Activated CD4-positive, alpha-beta T cell treated with anti-CD3 and anti-CD28 coated beads, Interleukin-2, amount 10 ng/mL, durations not matched to agents 24 days and 14 days (primary cell): ENCODE data around the gene CHD3. TPM values are rescaled to one million over a fixed set of nuclear protein-coding genes. Genes with fewer than 3 reads are reported as not detected.

Source experiments
- DNase-seq: peaks from one replicate; pipeline ENCODE4 v3.0.0; 2022
- H3K27ac Mint-ChIP-seq: one replicate; pipeline ENCODE4 v1.8.0; 2022; ENCODE audit warnings: mild to moderate bottlenecking, mixed read lengths
- H3K27me3 Mint-ChIP-seq: one replicate; pipeline ENCODE4 v1.8.0; 2022; ENCODE audit warnings: mixed read lengths
- H3K36me3 Mint-ChIP-seq: one replicate; pipeline ENCODE4 v1.8.0; 2022; ENCODE audit warnings: low read depth, mild to moderate bottlenecking, mixed read lengths
- H3K4me1 Mint-ChIP-seq: one replicate; pipeline ENCODE4 v1.8.0; 2021; ENCODE audit warnings: mixed read lengths
- H3K4me3 Mint-ChIP-seq: one replicate; pipeline ENCODE4 v1.8.0; 2022; ENCODE audit warnings: mild to moderate bottlenecking, moderate library complexity, mixed read lengths
- H3K9me3 Mint-ChIP-seq: one replicate; pipeline ENCODE4 v1.8.0; 2021; ENCODE audit warnings: mixed read lengths
- intact Hi-C: fragments of 100-400 bp; cut with micrococcal nuclease; formaldehyde crosslinking; loops from one replicate; pipeline ENCODE4 v1.15.1; 2023
- total RNA-seq: library from RNA; stranded (reverse); gene quantifications from 2 replicates; pipeline ENCODE4 v1.2.3, GENCODE V29; 2022

The CHD3 gene
- total RNA-seq, 1 donor from 2014 or later, result 158 TPM

GRCh38 chr17:7885367-7886226, 3.0 kb upstream of the CHD3 start:
- Mint-ChIP-seq H3K27ac (peak overlapping the region; percentile 63), H3K4me1 (peaks cover 8% of the 10 kb centered on the region), H3K36me3 (peaks cover 15% of the 10 kb centered on the region), H3K4me3 (peak overlapping the region; percentile 54), H3K27me3 (no peaks in the 10 kb centered on the region), H3K9me3 (no peaks in the 10 kb centered on the region)
- intact Hi-C loops, result loop anchor here (5.0 kb wide), 2 partner anchors 47 to 198 kb away; partner anchors contain the start of genes CNTROB, TP53, TRAPPC1 and WRAP53
- peak; percentile 85 for DNase-seq

GRCh38 chr17:7886227-7887037, 2.2 kb upstream of the CHD3 start:
- H3K4me3 Mint-ChIP-seq, result no peak overlapping the region
- peaks cover 22% of the 10 kb centered on the region for H3K36me3 Mint-ChIP-seq
- peaks cover 8% of the 10 kb centered on the region for H3K4me1 Mint-ChIP-seq
- H3K27me3 Mint-ChIP-seq, result no peaks in the 10 kb centered on the region
- no peak overlapping the region for H3K27ac Mint-ChIP-seq
- intact Hi-C loops, result loop anchor here (1.0 to 5.0 kb wide), 5 partner anchors 29 to 199 kb away; partner anchors contain the start of genes CNTROB, NAA38, TP53 and TRAPPC1
- peak; percentile 87 for DNase-seq
- no peaks in the 10 kb centered on the region for H3K9me3 Mint-ChIP-seq

- H3K27ac Mint-ChIP-seq, result no peak overlapping the region
- no peak for DNase-seq
- intact Hi-C loops, result loop anchor here (1.0 to 5.0 kb wide), 5 partner anchors 28 to 200 kb away; partner anchors contain the start of genes CNTROB, NAA38, TP53 and TRAPPC1
- H3K4me1 Mint-ChIP-seq, result peaks cover 8% of the 10 kb centered on the region
- H3K36me3 Mint-ChIP-seq, result peaks cover 26% of the 10 kb centered on the region
- no peaks in the 10 kb centered on the region for H3K9me3 Mint-ChIP-seq
- H3K4me3 Mint-ChIP-seq, result no peak overlapping the region
- no peaks in the 10 kb centered on the region for H3K27me3 Mint-ChIP-seq
Measured at GRCh38 chr17:7887038-7887481, 1.5 kb upstream of the CHD3 start.

GRCh38 chr17:7887482-7888183, 956 bp upstream of the CHD3 start:
- DNase-seq, result peak; percentile 95
- intact Hi-C loops, result loop anchor here (1.0 to 5.0 kb wide), 5 partner anchors 28 to 200 kb away; partner anchors contain the start of genes CNTROB, NAA38, TP53 and TRAPPC1
- Mint-ChIP-seq H3K27me3 (no peaks in the 10 kb centered on the region), H3K4me1 (peaks cover 9% of the 10 kb centered on the region), H3K9me3 (no peaks in the 10 kb centered on the region), H3K4me3 (no peak overlapping the region), H3K27ac (no peak overlapping the region), H3K36me3 (peaks cover 28% of the 10 kb centered on the region)

GRCh38 chr17:7889166-7889955, 772 bp downstream of the CHD3 start:
- Mint-ChIP-seq H3K36me3 (peaks cover 38% of the 10 kb centered on the region), H3K27me3 (no peaks in the 10 kb centered on the region), H3K4me3 (no peak overlapping the region)

GRCh38 chr17:7893187-7893880, 4.7 kb downstream of the CHD3 start:
- no peak for DNase-seq
- H3K4me1 Mint-ChIP-seq, result peaks cover 23% of the 10 kb centered on the region
- no peaks in the 10 kb centered on the region for H3K9me3 Mint-ChIP-seq
- intact Hi-C loops, result no loop called here
- peaks cover 66% of the 10 kb centered on the region for H3K36me3 Mint-ChIP-seq
- H3K4me3 Mint-ChIP-seq, result no peak overlapping the region
- H3K27ac Mint-ChIP-seq, result no peak overlapping the region
- no peaks in the 10 kb centered on the region for H3K27me3 Mint-ChIP-seq

More at GRCh38 chr17:7889166-7889955, 772 bp downstream of the CHD3 start:
- Mint-ChIP-seq H3K27ac (peak overlapping the region; percentile 47), H3K9me3 (no peaks in the 10 kb centered on the region), H3K4me1 (peaks cover 9% of the 10 kb centered on the region)
- intact Hi-C loops, result loop anchor here (5.0 kb wide), 2 partner anchors 43 to 202 kb away; partner anchors contain the start of genes CNTROB, TP53, TRAPPC1 and WRAP53
- peak; percentile 67 for DNase-seq

GRCh38 chr17:7894226-7894625, 5.6 kb downstream of the CHD3 start:
- Mint-ChIP-seq H3K36me3 (peaks cover 74% of the 10 kb centered on the region), H3K9me3 (no peaks in the 10 kb centered on the region), H3K27me3 (no peaks in the 10 kb centered on the region), H3K4me3 (no peak overlapping the region), H3K27ac (no peak overlapping the region), H3K4me1 (peaks cover 23% of the 10 kb centered on the region)
- DNase-seq, result no peak
- intact Hi-C loops, result no loop called here

GRCh38 chr17:7894866-7895265, 6.3 kb downstream of the CHD3 start:
- intact Hi-C loops, result no loop called here
- no peak for DNase-seq
- Mint-ChIP-seq H3K36me3 (peaks cover 77% of the 10 kb centered on the region), H3K27me3 (no peaks in the 10 kb centered on the region), H3K4me3 (no peak overlapping the region), H3K9me3 (no peaks in the 10 kb centered on the region), H3K27ac (peak overlapping the region; percentile 6), H3K4me1 (peaks cover 23% of the 10 kb centered on the region)

GRCh38 chr17:7897090-7897489, 8.5 kb downstream of the CHD3 start:
- Mint-ChIP-seq H3K9me3 (no peaks in the 10 kb centered on the region), H3K27ac (peak overlapping the region; percentile 2), H3K4me1 (peaks cover 19% of the 10 kb centered on the region), H3K27me3 (no peaks in the 10 kb centered on the region), H3K36me3 (peaks cover 78% of the 10 kb centered on the region), H3K4me3 (no peak overlapping the region)
- DNase-seq, result no peak
- intact Hi-C loops, result no loop called here

GRCh38 chr17:7897773-7898172, 9.2 kb downstream of the CHD3 start:
- Mint-ChIP-seq H3K4me3 (no peak overlapping the region), H3K9me3 (no peaks in the 10 kb centered on the region), H3K36me3 (peaks cover 80% of the 10 kb centered on the region), H3K27me3 (no peaks in the 10 kb centered on the region), H3K27ac (peak overlapping the region; percentile 81), H3K4me1 (peaks cover 18% of the 10 kb centered on the region)
- intact Hi-C loops, result no loop called here
- no peak for DNase-seq

GRCh38 chr17:7903154-7904103, 14.8 kb downstream of the CHD3 start:
- Mint-ChIP-seq H3K9me3 (no peaks in the 10 kb centered on the region), H3K4me1 (peaks cover 2% of the 10 kb centered on the region), H3K27me3 (no peaks in the 10 kb centered on the region), H3K4me3 (no peak overlapping the region), H3K36me3 (peaks cover 84% of the 10 kb centered on the region), H3K27ac (no peak overlapping the region)
- DNase-seq, result no peak
- intact Hi-C loops, result no loop called here
